Measurements from ENCODE around the gene PRKCI.
"Not testable (repeated sequence)": the region's sequence is repeated elsewhere in the genome, so short reads cannot be mapped to it uniquely, and the experiment has no call there.

PRKCI gene

DNA sequence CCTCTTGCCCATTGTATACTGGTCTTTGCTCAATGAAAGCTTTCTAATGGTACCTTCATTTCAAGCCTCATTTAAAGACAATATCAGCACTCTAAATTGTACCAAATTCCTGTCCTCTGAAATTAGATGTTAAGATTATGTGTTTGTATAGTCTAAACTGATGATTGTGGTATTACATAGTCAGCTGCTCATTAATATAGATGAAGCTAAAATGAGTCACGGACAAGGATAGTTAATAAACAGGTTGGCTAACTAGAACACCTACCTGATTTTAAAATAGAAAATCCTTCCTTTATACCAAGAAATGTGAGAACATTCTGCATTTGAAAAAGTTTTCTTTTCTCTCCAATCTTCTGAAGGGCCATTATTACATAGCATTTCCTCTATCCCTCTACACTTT, 2.9 kb downstream of the PRKCI start:
- DNase-seq (ENCODE audit: low spot score) = no peak

DNA sequence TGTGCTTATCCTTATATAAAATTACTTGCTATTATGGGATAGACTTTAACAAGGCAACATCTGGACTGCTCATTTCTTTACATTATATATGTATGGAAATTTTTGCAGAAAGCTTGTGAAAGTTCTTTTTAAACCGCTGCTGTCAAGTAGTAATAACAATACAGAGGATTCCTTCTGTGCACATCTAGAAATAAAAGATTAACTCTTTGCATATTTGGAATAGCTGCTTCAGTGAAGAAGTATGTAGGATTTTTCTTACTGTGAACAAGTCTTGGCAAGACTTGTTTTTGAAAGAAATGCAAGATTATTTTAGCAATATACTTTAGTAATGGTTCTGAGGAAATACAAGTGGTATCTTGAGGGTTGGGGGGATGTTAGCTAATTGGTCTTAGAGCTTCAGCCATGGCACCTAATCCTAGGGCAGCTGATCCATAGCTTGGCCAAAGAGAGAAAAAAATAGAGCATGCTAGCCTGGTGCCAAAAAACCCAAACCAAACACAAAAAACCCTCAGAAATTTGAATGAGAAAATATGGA, 4.3 kb downstream of the PRKCI start:
- peak; percentile 10 for DNase-seq (ENCODE audit: low spot score)

DNA sequence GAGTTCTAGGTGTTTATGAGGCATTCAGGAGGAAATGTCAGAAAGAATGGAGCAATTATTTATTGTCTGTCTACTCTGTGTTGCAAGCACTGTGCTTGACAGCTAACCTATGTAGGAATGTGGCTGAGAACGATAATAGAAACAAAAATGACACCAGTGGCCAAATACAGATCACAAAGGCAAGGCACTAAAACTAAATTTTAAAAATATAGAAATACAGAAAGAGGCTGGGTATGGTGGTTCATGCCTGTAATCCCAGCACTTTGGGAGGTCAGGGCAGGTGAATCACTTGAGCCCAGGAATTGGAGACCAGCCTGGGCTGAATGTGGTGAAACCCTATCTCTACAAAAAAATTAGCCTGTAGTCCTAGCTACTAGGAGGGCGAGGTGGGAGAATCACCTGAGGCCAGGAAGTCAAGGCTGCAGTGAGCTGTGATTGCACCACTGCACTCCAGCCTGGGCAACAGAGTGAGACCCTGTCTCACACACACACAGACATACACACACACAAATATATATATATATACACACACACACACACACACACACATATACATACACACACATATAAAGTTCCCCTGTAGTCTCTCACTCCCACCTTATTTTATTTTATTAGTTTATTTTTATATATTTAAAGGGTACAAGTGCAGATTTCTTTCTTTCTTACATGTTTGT, 6.0 kb downstream of the PRKCI start:
- DNase-seq (ENCODE audit: low spot score) = no peak

DNA sequence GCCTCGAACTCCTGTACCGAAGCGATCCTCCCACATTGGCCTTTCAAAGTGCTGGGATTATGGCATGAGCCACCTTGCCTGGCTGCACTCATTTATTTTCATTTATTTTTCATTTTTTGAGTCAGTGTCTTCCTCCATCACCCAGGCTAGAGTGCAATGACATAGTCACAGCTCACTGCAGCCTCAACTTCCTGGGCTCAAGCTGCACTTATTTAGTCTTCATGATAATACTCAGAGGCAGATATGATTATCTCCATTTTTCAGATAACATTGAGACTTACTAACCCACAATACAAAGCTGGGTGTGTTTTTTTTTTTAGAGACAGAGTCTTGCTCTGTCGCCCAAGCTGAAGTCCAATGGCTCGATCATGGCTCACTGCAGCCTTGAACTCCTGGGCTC, 10.0 kb downstream of the PRKCI start:
- no peak for DNase-seq (ENCODE audit: low spot score)

DNA sequence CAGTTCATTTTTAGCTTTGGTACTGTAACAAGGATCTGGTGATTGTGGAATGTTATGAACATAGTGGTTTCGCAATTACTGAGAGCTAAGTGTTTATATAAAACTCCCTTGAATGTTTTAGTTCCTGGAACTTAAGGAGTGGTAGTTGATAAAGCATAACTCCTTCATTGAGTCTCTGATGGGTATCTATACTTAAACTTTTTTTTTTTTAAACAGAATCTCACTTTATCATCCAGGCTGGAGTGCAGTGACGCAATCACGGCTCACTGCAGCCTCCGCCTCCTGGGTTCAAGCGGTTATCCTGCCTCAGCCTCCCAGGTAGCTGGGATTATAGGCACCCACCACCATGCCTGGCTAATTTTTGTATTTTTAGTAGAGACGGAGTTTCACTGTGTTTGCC, 11.3 kb downstream of the PRKCI start:
- DNase-seq (ENCODE audit: low spot score) = peak; percentile 57

DNA sequence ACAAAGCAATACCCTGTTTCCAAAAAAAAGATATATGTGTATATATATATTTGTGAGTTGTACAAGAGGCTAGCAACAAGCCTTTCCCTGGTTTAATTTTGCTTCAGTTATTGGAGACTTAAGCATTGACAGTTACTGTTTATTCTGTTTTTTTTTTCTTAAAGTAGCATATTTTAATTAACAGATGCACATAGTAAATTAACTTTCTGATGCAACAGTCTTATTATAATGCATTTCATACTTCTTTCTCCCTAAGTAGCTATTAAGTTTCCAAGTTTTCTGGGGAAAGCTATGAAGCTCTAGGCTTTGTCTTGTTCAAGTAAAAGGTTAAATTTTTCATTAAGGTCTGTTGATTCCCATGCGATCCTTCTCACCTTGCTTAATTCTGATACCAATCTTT, 17.9 kb downstream of the PRKCI start:
- no peak for DNase-seq (ENCODE audit: low spot score)

DNA sequence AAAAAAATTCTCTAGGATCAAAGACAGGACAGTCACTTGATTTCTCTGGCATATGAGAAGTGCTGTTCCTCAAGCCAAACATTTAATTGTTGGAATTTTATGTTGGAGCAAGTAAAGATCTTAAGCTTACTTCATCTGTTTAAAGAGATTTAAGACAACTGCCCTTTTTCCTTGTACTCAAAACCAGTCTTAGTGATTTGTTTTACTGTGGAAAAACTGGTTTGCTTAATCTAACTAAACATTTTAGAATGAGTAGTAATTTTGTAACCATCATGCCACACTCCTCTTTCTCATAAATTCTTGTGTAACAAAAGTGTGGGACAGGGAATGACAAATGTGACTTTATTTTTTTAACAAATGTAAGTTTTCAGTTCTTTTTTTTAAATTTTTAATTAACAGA, 18.4 kb downstream of the PRKCI start:
- no peak for DNase-seq (ENCODE audit: low spot score)

DNA sequence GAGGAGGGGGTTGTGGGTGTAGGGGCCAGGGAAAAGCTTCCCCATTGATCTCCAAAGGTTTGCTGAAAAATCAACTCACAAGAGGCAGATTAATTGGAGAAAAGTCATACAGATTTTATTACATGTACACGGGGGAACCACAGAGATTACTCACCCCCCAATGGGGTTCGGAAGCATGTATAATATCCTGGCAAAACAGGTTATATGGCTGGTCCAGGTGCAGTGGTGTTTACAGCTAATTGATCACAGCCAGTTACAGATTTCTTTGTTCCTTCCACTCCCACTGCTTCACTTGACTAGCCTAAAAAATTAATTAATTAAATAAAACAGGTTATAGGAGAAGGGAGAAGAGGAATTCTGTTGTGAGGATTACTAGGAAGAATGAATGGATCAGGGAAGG, 22.4 kb downstream of the PRKCI start:
- no peak for DNase-seq (ENCODE audit: low spot score)

DNA sequence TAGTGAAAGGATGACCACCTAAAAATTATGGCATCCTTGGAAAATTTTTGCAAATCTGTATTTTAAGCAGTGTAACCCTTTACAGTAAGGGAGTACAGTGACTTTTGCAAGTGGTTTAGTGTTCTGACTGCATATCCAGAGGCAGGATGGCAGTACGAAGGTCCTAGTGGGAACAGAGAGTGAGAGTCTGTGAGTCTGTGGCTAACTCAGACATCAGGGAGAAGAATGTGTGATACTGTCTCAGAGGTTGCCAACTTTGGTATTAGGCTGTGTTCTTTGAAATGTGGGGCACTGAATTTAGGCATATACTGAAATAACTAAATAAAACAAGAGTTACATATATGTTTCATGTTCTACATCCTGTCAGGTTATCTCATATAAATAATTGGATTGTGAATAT, 25.7 kb downstream of the PRKCI start:
- DNase-seq (ENCODE audit: low spot score) = no peak

DNA sequence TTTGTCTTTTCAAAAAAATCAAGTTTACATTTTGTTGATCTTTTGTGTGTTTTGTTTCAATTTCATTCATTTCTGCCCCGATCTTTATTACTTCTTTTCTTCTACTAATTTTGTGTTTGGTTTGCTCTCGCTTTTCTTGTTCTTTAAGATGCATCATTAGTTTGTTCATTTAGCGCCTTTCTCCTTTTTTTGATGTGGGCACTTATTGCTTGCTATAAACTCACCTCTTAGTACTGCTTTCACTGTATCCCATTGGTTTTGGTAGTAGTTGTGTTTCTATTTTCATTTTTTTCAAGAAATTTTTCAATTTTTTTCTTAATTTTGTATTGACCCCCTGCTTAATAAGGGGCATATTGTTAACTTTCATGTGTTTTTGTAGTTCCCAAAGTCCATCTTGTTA, 34.4 kb downstream of the PRKCI start:
- no peak for DNase-seq (ENCODE audit: low spot score)

DNA sequence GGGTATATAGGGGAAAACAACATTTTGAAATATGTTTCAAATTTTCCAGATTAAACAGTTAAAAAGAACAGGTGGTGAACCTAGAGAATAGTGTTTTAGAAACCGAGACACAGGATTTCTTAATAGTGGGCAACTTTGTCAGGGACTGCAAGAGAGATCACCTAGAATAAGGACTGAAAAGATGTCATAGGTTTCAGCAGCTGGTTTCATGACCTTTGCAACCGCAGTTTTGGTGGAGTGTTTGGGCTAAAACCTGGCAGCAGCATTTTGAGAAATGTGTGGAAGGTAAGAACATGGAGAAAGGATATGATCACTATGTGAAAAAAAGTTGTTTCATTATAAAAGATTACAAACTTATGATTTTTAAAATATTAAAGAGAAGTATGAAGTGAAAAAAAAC, 34.9 kb downstream of the PRKCI start:
- DNase-seq (ENCODE audit: low spot score) = no peak

DNA sequence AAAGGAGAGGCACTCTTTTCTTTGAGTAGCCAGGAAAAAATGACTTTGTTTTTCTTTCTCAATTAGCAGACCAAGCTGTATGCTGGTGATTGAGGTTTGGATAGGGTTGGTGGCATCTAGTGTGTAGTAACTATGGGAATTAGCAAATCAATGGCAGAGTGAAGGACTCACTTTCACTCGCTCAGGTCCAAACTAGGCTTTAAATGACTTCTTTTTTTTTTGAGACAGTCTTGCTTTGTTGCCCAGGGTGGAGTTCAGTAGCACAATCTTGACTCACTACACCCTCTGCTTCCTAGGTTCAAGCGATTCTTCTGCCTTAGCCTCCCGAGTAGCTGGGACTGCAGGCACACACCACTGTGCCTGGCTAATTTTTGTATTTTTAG, 35.9 kb downstream of the PRKCI start:
- no peak for DNase-seq (ENCODE audit: low spot score)

DNA sequence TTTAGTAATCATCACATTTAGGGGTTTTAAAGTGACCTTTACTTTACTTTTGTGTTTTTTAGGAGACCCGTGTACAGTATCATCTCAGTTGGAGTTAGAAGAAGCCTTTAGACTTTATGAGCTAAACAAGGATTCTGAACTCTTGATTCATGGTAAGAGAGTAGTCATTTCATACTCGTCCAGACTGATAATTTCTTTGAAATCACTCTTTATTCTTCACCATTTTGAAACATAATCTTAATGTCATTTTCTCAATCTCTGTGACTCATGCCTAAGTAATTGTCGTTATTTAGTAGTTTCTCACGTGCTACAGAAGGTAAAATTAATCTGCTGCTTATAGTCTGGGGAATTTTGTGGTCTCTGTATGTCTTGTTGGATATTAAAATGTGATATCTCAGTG, 37.7 kb downstream of the PRKCI start:
- no peak for DNase-seq (ENCODE audit: low spot score)

DNA sequence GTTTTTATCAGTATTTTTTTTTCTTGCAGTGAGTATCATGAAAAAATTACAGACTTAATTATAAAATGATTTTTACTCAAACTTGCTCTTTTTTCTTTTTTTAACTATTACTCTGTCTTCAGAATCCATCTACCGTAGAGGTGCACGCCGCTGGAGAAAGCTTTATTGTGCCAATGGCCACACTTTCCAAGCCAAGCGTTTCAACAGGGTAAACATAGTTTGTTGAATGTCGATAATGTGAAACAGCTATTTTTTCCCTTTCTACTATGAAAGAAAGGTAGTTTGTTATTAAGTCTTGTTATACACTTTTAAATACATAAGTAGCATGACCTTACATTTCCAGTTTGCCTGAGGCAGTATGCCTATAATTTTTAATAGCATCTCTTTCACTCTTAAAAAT, 45.6 kb downstream of the PRKCI start:
- DNase-seq (ENCODE audit: low spot score) = no peak

DNA sequence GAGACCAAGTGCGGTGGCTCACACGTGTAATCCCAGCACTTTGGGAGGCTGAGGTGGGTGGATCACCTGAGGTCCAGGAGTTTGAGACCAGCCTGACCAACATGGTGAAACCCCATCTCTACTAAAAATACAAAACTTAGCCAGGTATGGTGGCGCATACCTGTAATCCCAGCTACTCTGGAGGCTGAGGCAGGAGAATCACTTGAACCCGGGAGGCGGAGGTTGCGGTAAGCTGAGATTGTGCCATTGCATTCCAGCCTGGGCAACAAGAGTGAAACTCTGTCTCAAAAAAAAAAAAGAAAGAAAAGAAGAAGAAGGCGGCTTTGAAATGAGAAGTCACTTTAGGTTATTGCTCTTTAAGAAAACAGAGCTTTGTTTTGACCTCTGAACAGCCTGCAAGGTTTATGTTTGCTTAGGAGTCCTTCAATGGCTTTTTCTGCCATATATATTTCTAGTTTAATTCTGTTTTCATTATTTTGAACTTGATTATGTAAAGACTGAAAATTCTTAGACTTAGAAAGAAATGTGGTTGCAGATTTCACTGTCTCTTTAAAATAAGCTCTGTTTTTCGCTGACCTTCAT, 47.5 kb downstream of the PRKCI start:
- not testable (repeated sequence) for DNase-seq (ENCODE audit: low spot score)

DNA sequence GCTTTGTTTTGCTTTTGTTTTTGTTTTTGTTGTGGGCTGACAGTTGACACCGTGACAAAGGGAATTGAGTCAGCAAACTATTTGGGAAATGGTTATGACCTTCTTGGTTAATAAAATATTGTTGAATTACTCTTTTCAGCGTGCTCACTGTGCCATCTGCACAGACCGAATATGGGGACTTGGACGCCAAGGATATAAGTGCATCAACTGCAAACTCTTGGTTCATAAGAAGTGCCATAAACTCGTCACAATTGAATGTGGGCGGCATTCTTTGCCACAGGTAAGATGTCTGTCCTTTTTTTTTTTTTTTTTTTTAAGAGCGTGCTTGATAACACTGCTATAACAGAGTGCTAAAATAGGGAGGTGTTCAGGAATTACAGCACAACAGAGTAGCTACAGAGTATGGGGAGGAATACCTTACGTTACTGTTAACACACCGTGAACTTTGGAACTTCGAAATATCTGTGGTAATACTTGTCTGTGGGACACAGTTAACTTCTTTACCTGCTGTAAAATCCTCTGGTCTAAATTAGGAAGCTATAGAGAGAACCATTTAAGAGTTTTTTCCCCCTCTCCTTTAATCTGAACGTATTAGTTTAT, 48.2 kb downstream of the PRKCI start:
- no peak for DNase-seq (ENCODE audit: low spot score)

DNA sequence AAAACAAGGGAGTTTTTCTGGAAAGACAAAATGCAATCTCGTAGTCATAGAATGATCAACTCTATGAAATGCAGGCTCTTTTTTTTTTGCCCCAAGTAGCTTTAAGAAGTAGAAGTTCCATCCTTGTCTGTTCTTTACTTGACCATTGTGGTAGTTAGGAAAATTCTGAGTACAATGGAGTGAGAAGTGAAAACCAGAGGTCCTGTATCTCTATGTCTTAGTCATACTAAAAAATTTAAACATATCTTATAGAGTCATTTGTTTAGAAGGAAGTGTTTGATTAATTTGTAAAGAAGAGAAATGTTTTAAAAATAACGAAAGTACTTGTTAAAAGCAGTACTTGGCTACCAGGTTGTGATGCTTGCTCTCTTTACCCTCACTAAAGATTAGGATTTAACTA, 52.4 kb downstream of the PRKCI start:
- no peak for DNase-seq (ENCODE audit: low spot score)

DNA sequence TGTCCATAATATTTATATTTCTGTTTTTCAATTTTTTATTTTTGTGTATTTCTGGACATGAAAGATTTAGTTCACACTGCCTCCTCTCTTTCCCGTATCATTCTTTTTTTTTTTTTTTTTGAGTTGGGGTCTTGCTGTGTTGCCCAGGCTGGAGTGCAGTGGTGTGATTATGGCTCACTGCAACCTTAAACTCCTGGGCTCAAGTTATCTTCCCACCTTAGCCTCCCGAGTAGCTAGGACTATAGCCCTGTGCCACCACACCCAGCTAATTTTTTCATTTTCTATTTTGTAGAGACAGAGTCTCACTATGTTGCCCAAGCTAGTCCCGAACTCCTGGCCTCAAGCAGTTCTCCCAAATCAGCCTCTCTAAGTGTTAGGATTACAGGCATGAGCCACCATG, 53.6 kb downstream of the PRKCI start:
- no peak for DNase-seq (ENCODE audit: low spot score)

DNA sequence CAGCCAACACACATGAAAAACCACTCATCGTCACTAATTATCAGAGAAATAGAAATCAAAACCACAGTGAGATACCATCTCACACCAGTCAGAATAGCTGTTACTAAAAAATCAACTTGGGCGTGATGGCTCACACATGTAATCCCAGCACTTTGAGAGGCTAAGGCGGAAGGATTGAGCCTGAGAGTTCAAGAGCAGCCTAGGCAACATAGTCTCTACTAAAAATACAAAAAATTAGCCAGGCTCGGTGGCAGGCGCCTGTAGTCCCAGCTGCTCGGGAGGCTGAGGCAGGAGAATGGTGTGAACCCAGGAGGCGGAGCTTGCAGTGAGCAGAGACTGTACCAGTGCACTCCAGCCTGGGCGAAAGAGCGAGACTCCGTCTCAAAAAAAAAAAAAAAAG, 55.1 kb downstream of the PRKCI start:
- not testable (repeated sequence) for DNase-seq (ENCODE audit: low spot score)

DNA sequence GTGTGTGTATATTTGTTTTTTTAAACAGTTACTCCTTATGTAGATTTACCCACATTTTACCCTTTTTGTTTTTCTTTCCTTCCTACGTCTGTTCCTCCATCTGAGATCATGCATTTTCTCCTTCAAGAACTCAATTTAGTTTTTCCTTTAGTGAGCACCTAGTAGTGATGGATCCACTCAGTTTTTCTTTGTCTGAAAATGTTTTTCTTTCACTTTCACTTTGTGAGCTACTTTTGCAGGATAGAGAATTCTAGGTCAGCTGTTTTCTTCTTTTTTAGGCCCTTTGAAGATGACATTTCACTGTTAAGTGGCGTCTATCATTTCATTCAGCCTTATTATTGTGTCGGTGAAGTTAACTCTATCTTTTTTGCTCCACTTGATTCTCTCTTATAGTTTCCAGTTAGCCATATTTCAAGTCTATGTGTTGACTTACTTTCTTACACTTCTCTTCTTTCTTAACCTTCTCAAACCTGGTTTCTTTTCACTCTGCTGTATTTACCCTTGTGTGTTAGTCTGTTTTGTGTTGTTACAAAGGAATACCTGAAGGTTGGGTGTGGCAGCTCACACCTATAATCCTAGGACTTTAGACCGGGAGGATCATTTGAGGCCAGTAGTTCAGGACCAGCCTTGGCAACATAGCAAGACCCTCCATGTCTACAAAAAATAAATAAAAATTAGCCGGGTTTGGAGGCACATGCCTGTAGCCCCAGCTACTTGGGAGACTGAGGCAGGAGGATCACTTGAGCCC, 55.8 kb downstream of the PRKCI start:
- no peak for DNase-seq (ENCODE audit: low spot score)

DNA sequence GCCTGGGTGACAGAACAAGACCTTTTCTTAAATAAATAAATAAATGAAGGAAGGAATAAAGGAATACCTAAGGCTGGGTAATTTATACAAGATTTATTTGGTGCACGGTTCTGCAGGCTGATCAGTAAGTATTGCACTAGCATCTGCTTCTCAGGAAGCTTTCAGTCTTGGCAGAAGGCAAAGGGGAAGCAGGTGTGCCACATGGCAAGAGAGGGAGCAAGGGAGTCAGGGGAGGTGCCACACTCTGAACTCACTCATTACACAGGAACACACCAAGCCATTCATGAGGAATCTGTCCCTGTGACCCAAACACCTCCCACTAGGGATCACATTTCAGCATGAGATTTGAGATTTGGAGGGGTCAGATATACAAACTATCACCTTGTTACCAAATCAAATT, 56.4 kb downstream of the PRKCI start:
- no peak for DNase-seq (ENCODE audit: low spot score)

DNA sequence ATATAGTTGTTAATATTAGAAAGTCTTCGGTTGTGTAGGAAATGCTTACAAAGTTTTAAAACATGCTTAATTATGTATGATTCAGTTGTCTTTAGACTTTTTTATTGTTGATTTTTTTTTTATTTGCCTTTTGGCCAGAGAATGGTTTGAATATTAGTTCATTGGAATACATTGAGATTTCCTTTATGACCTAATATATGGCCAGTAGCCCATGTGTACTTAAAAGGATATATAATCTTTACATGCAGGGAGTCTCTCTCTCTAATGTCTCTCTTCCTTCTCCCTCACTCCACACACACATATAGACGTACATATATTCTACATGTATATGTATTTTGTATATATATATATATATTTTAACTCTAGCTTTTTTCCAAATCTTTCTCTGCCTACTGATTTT, 68.0 kb downstream of the PRKCI start:
- DNase-seq (ENCODE audit: low spot score) = no peak

DNA sequence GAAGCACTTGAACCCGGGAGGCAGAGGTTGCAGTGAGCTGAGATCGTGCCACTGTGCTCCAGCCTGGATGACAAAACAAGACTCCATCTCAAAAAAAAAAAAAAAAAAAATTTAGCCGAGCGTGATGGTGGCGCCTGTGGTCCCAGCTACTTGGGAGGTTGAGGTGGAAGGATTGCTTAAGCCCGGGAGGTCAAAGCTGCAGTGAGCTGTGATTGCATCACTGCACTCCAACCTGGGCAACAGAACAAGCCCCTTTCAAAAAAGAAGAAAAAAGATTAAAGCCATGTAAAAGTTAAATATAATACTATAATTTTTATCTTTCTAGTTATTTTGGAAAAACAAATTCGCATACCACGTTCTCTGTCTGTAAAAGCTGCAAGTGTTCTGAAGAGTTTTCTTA, 73.4 kb downstream of the PRKCI start:
- no peak for DNase-seq (ENCODE audit: low spot score)

Data from AG08395 (cell line).